Erythroblast (primary cell): ENCODE data around the gene RIT2.
"Not testable (repeated sequence)": the region's sequence is repeated elsewhere in the genome, so short reads cannot be mapped to it uniquely, and the experiment has no call there.

Experiments used
- DNase-seq, 2 experiments: peaks; one replicate each; lab custom pipeline; 2025; lab: John Stamatoyannopoulos, UW
- GATA1 ChIP-seq: IDR thresholded peaks from 2 replicates; pipeline ENCODE4 v1.6.1; 2011; ENCODE audit warnings: low read depth, mild to moderate bottlenecking, control low read depth, low read length, moderate library complexity
- POLR2A ChIP-seq: IDR thresholded peaks from 2 replicates; pipeline ENCODE4 v1.6.1; 2011; ENCODE audit warnings: mild to moderate bottlenecking, low read length

The RIT2 gene

DNA sequence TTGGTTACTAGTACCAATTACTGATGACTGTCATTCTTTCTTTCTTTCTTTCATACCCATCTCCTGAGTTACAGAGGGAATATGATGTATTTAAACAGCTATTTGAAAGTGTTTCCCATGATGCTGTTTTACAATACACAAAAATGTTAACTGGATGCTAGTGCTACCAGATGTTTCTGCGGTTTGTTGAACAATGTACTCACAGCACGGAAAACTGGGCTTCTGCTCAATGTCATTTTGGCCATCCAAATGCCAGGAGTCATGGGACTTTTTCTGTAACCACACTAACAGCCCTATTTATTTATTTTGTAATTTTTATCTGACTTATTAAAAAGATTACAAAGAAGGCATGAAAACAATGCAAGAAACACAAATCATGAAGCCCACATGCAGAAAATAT is 313.8 kb downstream of the RIT2 start:
- DNase-seq, result no peak
- TF ChIP-seq POLR2A, result no peak
- TF ChIP-seq GATA1, result no peak

- DNase-seq, result no peak
- no peak for TF ChIP-seq POLR2A
- no peak for TF ChIP-seq GATA1
Measured at GRCh38 chr18:42798606-42799170, 316.8 kb downstream of the RIT2 start.

DNA sequence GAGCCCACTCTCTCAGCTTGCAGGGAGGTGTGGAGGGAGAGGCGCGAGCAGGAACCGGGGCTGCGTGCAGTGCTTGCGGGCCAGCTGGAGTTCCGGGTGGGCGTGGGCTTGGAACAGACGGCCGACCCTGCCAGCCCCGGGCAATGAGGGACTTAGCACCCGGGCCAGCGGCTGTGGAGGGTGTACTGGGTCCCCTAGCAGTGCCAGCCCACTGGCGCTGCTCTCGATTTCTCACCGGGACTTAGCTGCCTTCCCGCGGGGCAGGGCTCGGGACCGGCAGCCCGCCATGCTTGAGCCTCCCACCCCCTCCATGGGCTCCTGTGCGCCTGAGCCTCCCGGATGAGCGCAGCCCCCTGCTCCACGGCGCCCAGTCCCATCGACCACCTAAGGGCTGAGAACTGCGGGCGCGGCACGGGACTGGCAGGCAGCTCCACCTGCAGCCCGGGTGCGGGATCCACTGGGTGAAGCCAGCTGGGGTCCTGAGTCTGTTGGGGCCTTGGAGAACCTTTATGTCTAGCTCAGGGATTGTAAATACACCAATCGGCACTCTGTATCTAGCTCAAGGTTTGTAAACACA is 320.2 kb downstream of the RIT2 start:
- not testable (repeated sequence) for DNase-seq

DNA sequence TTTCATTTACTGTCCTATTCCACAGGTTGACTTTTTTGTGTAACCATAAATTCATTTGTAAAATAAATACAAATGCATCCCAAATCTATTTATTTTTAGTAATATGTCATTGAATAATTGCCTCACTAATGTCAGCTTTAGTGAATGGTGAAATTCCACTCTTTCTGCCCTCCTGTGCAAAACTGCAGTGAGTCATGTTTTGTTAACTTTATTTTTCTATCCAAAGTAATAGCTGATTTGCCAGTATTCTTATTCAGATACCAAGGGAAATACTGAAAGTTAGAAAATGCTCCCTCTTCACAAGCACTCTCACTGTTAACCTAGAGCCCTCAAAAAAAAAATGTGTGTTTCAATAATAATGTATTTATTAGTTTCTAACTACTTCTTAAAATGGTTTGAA is 322.8 kb downstream of the RIT2 start:
- DNase-seq, result no peak
- TF ChIP-seq GATA1, result no peak
- TF ChIP-seq POLR2A, result no peak

- DNase-seq, result no peak
- no peak for TF ChIP-seq POLR2A
- TF ChIP-seq GATA1, result no peak
Measured at GRCh38 chr18:42784632-42785031, 330.9 kb downstream of the RIT2 start.

DNA sequence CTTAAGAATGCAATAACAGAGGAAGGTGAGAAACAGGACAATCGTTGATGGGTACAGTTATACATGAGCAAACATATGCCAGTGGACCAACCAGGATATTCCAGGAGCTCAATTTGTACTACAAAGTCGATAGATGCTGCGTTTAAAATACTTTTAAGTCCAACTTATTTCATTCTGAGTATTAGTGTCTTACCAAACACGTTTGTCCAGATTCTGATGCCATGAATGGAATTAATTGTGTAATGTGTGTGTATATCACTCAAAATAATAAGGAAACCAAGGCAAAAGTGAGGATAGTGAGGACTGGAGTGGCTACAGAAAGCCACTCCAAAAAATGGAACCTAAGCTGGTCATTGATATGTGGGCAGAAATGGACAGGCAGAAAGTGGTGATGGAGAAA is 332.6 kb downstream of the RIT2 start:
- TF ChIP-seq POLR2A (no peak), GATA1 (no peak)
- no peak for DNase-seq

DNA sequence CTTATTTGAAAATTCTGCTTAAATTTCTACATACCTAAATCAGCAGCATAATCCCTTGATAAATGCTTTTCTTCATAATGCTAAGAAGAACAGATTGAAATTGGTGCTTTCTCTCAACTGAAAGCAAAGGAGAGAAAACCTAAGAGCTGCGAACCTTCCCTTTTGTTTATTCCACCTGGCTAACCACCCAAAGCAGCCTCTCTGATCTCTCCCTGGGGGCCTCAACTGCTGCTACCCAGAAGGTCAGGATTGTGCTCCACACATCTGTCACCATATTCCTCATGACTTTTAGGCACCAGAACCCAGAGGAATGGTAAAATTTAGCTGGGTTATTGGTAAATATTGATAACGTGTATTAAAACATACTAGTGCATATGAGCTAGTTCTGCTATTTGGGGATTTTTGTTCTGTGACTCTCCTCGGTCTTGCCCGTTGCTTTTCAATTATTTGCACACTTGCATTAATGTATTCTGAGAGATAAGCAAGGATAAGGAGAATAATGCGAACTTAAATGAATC is 334.1 kb downstream of the RIT2 start:
- TF ChIP-seq POLR2A (no peak), GATA1 (no peak)
- no peak for DNase-seq

DNA sequence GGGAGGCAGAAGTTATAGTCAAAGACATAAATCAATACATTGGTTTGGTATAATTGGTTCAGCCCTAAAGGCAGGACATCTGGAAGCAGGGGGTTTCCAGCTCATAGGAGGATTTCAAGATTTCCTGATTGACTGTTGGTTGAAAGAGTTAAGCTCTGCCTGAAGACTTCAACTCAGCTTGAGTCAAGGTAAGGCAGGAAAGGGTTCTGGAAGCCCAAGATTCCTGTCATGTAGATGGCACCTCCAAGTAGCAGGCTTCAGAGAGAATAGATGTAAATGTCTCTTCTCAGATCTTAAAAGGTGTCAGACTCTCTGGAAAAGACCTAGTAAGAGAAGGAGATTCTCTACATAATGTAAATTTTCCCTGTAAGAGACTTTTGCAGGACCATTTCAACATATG is 335.3 kb downstream of the RIT2 start:
- TF ChIP-seq GATA1 (no peak), POLR2A (no peak)
- DNase-seq, result no peak

- TF ChIP-seq GATA1, result no peak
- no peak for TF ChIP-seq POLR2A
- DNase-seq, result no peak
Measured at GRCh38 chr18:42778445-42779042, 336.9 kb downstream of the RIT2 start.

GRCh38 chr18:42778024-42778423 is 337.5 kb downstream of the RIT2 start:
- no peak for TF ChIP-seq POLR2A
- no peak for TF ChIP-seq GATA1
- DNase-seq, result no peak

DNA sequence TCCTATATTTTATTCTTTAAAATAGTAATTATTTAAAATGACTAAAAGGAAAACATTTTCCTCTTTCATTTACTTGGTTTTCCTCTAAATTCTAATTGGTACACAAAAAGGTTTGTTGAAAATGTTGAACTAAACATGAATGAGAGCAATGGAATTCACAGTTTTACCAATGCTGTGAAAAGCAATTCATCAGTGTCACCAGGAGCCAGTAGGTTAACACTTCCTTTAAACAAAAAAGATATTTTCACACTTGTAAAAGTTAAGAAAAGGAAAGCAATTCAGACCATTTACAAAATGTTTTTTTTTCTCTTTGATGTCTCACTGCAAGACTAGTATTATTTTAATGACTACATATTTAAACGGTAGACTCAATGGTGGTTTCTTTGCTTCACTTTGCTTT is 341.6 kb downstream of the RIT2 start:
- no peak for DNase-seq
- no peak for TF ChIP-seq GATA1
- no peak for TF ChIP-seq POLR2A

DNA sequence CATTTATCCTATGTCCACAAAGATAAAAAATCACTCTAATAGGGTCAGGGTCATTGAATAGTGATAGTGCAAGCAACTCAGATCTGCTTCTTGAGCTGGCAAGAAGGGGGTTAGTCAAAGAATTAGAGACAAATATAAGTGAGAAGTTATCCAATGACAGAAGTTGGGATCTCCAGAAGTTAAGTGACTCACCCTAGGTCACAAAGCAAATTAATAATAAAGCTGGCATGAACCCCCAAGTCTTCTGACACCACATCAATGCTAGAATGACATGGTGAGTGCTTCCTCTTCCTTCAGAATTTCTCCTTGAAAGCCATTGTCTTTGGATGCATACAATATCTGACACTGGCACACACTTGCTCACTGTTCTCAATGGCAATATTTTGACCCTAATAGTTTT is 343.5 kb downstream of the RIT2 start:
- TF ChIP-seq POLR2A (no peak), GATA1 (no peak)
- DNase-seq, result no peak

DNA sequence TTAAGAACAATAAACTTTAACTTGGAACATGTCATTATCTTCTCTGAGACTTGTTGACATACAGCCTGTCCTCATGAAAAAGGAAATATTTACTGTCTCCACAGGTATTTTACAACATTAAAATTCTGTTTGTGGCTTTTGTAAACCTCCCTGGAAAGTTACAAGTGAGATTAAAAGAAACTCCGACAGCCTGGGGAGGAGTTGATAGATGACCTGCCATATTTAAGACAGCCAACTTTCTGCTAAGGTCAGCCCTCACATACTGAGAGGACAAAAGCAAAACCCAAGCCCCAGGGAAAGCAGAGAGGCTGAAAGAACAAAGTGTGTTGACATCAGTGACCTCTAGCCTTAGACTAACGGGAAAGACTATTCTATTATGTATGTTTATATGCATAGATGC is 350.2 kb downstream of the RIT2 start:
- DNase-seq, result no peak
- no peak for TF ChIP-seq GATA1
- TF ChIP-seq POLR2A, result no peak

DNA sequence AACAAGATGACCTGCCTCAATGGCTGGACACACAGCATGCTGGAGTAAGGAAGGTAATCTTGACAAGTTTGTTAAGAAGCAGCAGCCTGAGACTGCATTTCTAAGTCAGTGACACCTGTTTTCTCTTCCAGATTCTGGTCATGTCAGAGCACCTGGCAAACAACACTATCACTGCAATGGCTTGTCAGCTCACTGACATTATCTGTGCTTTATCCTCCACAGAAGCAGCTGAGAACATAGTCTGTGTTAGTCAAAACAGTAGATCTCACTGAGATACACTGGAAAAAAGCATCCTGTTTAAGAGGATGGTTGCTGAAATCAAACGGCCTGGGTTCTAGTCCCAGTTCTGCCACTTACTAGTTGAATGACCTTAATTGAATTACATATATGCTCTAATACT is 355.2 kb downstream of the RIT2 start:
- TF ChIP-seq GATA1 (no peak), POLR2A (no peak)
- no peak for DNase-seq

GRCh38 chr18:42758852-42759251 is 356.6 kb downstream of the RIT2 start:
- TF ChIP-seq POLR2A (no peak), GATA1 (no peak)
- DNase-seq, result no peak
